ENCODE measurements around the gene PARD6G.

- TF ChIP-seq CTCF (IDR thresholded peaks at IDR 0.05) (no peak), EZH2 (IDR thresholded peaks at IDR 0.05) (no peak), EZH2phosphoT487 (IDR thresholded peaks at IDR 0.05) (no peak)
Measured at GRCh38 chr18:80109676-80110078, 137.6 kb downstream of the PARD6G start.

All from neural progenitor cell (in vitro differentiated cells).